Measurements from ENCODE around the gene MSL3. TPM values are rescaled to one million over a fixed set of nuclear protein-coding genes. Genes with fewer than 3 reads are reported as not detected.

The MSL3 gene
- total and polyA plus RNA-seq, 12 donors: 12.0 to 43.7 (median 19.3) TPM

GRCh38 chrX:11778230-11778629 lies 20.2 kb downstream of the MSL3 start:
- intact Hi-C loops (cut with DNase I): loop anchor here in 1 of 2 donors (10.0 kb wide), 1 partner anchor 243 kb away; no protein-coding TSS in a partner anchor
- no peaks in the 10 kb centered on the region for H3K27me3 ChIP-seq
- no peak overlapping the region for H3K27ac ChIP-seq
- no peak overlapping the region for H3K4me3 ChIP-seq
- TF ChIP-seq CTCF (IDR thresholded peaks at IDR 0.05) (no peak), POLR2A (IDR thresholded peaks at IDR 0.05) (no peak)
- 61 to 86% (median 73%) methylated on average over 4 of the region's 4 CpGs for WGBS, 4 donors
- H3K4me1 ChIP-seq (replicated peaks in 1 of 2): no peaks in the 10 kb centered on the region
- no peaks in the 10 kb centered on the region for H3K36me3 ChIP-seq (replicated peaks in 1 of 2)
- no peak for DNase-seq
- no peaks in the 10 kb centered on the region for H3K9me3 ChIP-seq (replicated peaks in 1 of 3)

GRCh38 chrX:11781133-11781532 lies 23.1 kb downstream of the MSL3 start:
- TF ChIP-seq POLR2A (IDR thresholded peaks at IDR 0.05): no peak
- no peak for TF ChIP-seq CTCF (IDR thresholded peaks at IDR 0.05)
- DNase-seq: no peak
- Histone ChIP-seq H3K4me1 (replicated peaks in 1 of 2) (no peaks in the 10 kb centered on the region), H3K9me3 (replicated peaks in 1 of 3) (no peaks in the 10 kb centered on the region), H3K4me3 (no peak overlapping the region), H3K27me3 (no peaks in the 10 kb centered on the region), H3K27ac (no peak overlapping the region), H3K36me3 (replicated peaks in 1 of 2) (no peaks in the 10 kb centered on the region)
- 67 to 100% (median 89%) methylated on average over 2 of the region's 2 CpGs for WGBS, 4 donors
- intact Hi-C loops (cut with DNase I): no loop called here

GRCh38 chrX:11781734-11782370 lies 23.8 kb downstream of the MSL3 start:
- no peaks in the 10 kb centered on the region for H3K36me3 ChIP-seq (replicated peaks in 1 of 2)
- no peaks in the 10 kb centered on the region for H3K4me1 ChIP-seq (replicated peaks in 1 of 2)
- H3K4me3 ChIP-seq: no peak overlapping the region
- DNase-seq: no peak
- TF ChIP-seq CTCF (IDR thresholded peaks at IDR 0.05) (no peak), POLR2A (IDR thresholded peaks at IDR 0.05) (no peak)
- intact Hi-C loops (cut with DNase I): no loop called here
- WGBS, 4 donors: 64 to 100% (median 82%) methylated on average over 3 of the region's 3 CpGs
- H3K27ac ChIP-seq: no peak overlapping the region
- H3K9me3 ChIP-seq (replicated peaks in 1 of 3): no peaks in the 10 kb centered on the region
- no peaks in the 10 kb centered on the region for H3K27me3 ChIP-seq

- Histone ChIP-seq H3K36me3 (replicated peaks in 1 of 2) (no peaks in the 10 kb centered on the region), H3K27ac (no peak overlapping the region), H3K9me3 (replicated peaks in 1 of 3) (no peaks in the 10 kb centered on the region), H3K4me3 (no peak overlapping the region), H3K4me1 (replicated peaks in 1 of 2) (no peaks in the 10 kb centered on the region), H3K27me3 (no peaks in the 10 kb centered on the region)
- WGBS, 4 donors: 36 to 86% (median 60%) methylated on average over 1 of the region's 1 CpG
- TF ChIP-seq CTCF (IDR thresholded peaks at IDR 0.05) (no peak), POLR2A (IDR thresholded peaks at IDR 0.05) (no peak)
- intact Hi-C loops (cut with DNase I): no loop called here
- DNase-seq: no peak
Measured at GRCh38 chrX:11784543-11784942, 26.5 kb downstream of the MSL3 start.

All from adrenal gland (tissue), 12 donors.